Adipocyte (in vitro differentiated cells): ENCODE results near the gene CLEC4G.

Source experiments
- DNase-seq: peaks from one replicate; pipeline ENCODE4 v3.0.0-alpha.2; 2015; ENCODE audit warnings: low read depth
- H3K27me3 ChIP-seq: replicated peaks from 2 replicates; pipeline ENCODE4 v1.7.0; 2013; ENCODE audit warnings: mild to moderate bottlenecking, low read length, moderate library complexity; ENCODE audit not compliant: control insufficient read depth, insufficient read depth
- H3K36me3 ChIP-seq: 2 replicates; pipeline ENCODE4 v1.7.0; 2013; ENCODE audit warnings: low read length, mild to moderate bottlenecking, moderate library complexity; ENCODE audit not compliant: control insufficient read depth, insufficient read depth, severe bottlenecking
- H3K4me1 ChIP-seq: 2 replicates; pipeline ENCODE4 v1.7.0; 2013; ENCODE audit warnings: mild to moderate bottlenecking, low read length, moderate library complexity; ENCODE audit not compliant: control insufficient read depth, insufficient read depth
- H3K4me3 ChIP-seq: 2 replicates; pipeline ENCODE4 v1.7.0; 2013; ENCODE audit warnings: mild to moderate bottlenecking, low read length, moderate library complexity
- H3K9ac ChIP-seq: 2 replicates; pipeline ENCODE4 v1.7.0; 2013; ENCODE audit warnings: mild to moderate bottlenecking, low read length, moderate library complexity
- H3K9me3 ChIP-seq: 2 replicates; pipeline ENCODE4 v1.7.0; 2013; ENCODE audit warnings: mild to moderate bottlenecking, low read length, moderate library complexity; ENCODE audit not compliant: control insufficient read depth

The CLEC4G gene

GRCh38 chr19:7736148-7736547 is 4.2 kb upstream of the CLEC4G start:
- Histone ChIP-seq H3K27me3 (peaks cover 60% of the 10 kb centered on the region), H3K9me3 (no peaks in the 10 kb centered on the region), H3K4me3 (no peak overlapping the region), H3K4me1 (no peaks in the 10 kb centered on the region), H3K36me3 (no peaks in the 10 kb centered on the region), H3K9ac (no peak overlapping the region)
- no peak for DNase-seq

GRCh38 chr19:7734220-7735203 is 2.6 kb upstream of the CLEC4G start:
- H3K9me3 ChIP-seq: no peaks in the 10 kb centered on the region
- no peaks in the 10 kb centered on the region for H3K4me1 ChIP-seq
- H3K27me3 ChIP-seq: peaks cover 52% of the 10 kb centered on the region
- H3K36me3 ChIP-seq: no peaks in the 10 kb centered on the region
- H3K9ac ChIP-seq: no peak overlapping the region
- peak; percentile 29 for DNase-seq
- no peak overlapping the region for H3K4me3 ChIP-seq

GRCh38 chr19:7733376-7733775 is 1.5 kb upstream of the CLEC4G start:
- no peak overlapping the region for H3K4me3 ChIP-seq
- peaks cover 57% of the 10 kb centered on the region for H3K27me3 ChIP-seq
- DNase-seq: no peak
- H3K9ac ChIP-seq: no peak overlapping the region
- no peaks in the 10 kb centered on the region for H3K9me3 ChIP-seq
- H3K4me1 ChIP-seq: no peaks in the 10 kb centered on the region
- no peaks in the 10 kb centered on the region for H3K36me3 ChIP-seq

GRCh38 chr19:7731615-7732014 is 295 bp downstream of the CLEC4G start:
- H3K27me3 ChIP-seq: peaks cover 67% of the 10 kb centered on the region
- no peaks in the 10 kb centered on the region for H3K9me3 ChIP-seq
- DNase-seq: no peak
- no peaks in the 10 kb centered on the region for H3K36me3 ChIP-seq
- H3K4me3 ChIP-seq: no peak overlapping the region
- no peak overlapping the region for H3K9ac ChIP-seq
- no peaks in the 10 kb centered on the region for H3K4me1 ChIP-seq

GRCh38 chr19:7731218-7731595 is 703 bp downstream of the CLEC4G start:
- no peaks in the 10 kb centered on the region for H3K9me3 ChIP-seq
- H3K4me1 ChIP-seq: no peaks in the 10 kb centered on the region
- no peak overlapping the region for H3K4me3 ChIP-seq
- H3K36me3 ChIP-seq: no peaks in the 10 kb centered on the region
- H3K27me3 ChIP-seq: peaks cover 70% of the 10 kb centered on the region
- H3K9ac ChIP-seq: no peak overlapping the region
- DNase-seq: no peak

GRCh38 chr19:7730286-7731217 is 1.4 kb downstream of the CLEC4G start:
- H3K36me3 ChIP-seq: no peaks in the 10 kb centered on the region
- peaks cover 63% of the 10 kb centered on the region for H3K27me3 ChIP-seq
- no peaks in the 10 kb centered on the region for H3K4me1 ChIP-seq
- DNase-seq: no peak
- H3K4me3 ChIP-seq: no peak overlapping the region
- H3K9me3 ChIP-seq: no peaks in the 10 kb centered on the region
- no peak overlapping the region for H3K9ac ChIP-seq

- no peaks in the 10 kb centered on the region for H3K9me3 ChIP-seq
- no peak overlapping the region for H3K9ac ChIP-seq
- no peak overlapping the region for H3K4me3 ChIP-seq
- H3K27me3 ChIP-seq: peaks cover 62% of the 10 kb centered on the region
- no peak for DNase-seq
- H3K36me3 ChIP-seq: no peaks in the 10 kb centered on the region
- H3K4me1 ChIP-seq: no peaks in the 10 kb centered on the region
These were observed 2.1 kb downstream of the CLEC4G start for GRCh38 chr19:7729831-7730285.

GRCh38 chr19:7729211-7729610 is 2.7 kb downstream of the CLEC4G start:
- H3K36me3 ChIP-seq: no peaks in the 10 kb centered on the region
- no peak overlapping the region for H3K9ac ChIP-seq
- no peaks in the 10 kb centered on the region for H3K9me3 ChIP-seq
- H3K27me3 ChIP-seq: peaks cover 64% of the 10 kb centered on the region
- H3K4me1 ChIP-seq: no peaks in the 10 kb centered on the region
- H3K4me3 ChIP-seq: no peak overlapping the region
- DNase-seq: no peak

GRCh38 chr19:7725791-7726190 is 6.1 kb downstream of the CLEC4G start:
- Histone ChIP-seq H3K4me3 (no peak overlapping the region), H3K4me1 (no peaks in the 10 kb centered on the region), H3K9me3 (peaks cover 3% of the 10 kb centered on the region), H3K9ac (no peak overlapping the region), H3K27me3 (peaks cover 49% of the 10 kb centered on the region), H3K36me3 (no peaks in the 10 kb centered on the region)
- DNase-seq: no peak

GRCh38 chr19:7722231-7722651 is 9.7 kb downstream of the CLEC4G start:
- Histone ChIP-seq H3K4me3 (no peak overlapping the region), H3K9me3 (peaks cover 3% of the 10 kb centered on the region), H3K27me3 (peaks cover 37% of the 10 kb centered on the region), H3K4me1 (no peaks in the 10 kb centered on the region), H3K9ac (no peak overlapping the region), H3K36me3 (no peaks in the 10 kb centered on the region)
- no peak for DNase-seq

- H3K4me3 ChIP-seq: no peak overlapping the region
- H3K4me1 ChIP-seq: no peaks in the 10 kb centered on the region
- peaks cover 30% of the 10 kb centered on the region for H3K27me3 ChIP-seq
- H3K9ac ChIP-seq: no peak overlapping the region
- no peak for DNase-seq
- peaks cover 8% of the 10 kb centered on the region for H3K9me3 ChIP-seq
- no peaks in the 10 kb centered on the region for H3K36me3 ChIP-seq
These were observed 11.6 kb downstream of the CLEC4G start for GRCh38 chr19:7720351-7720750.
